Stimulated activated naive CD8-positive, alpha-beta T cell treated with anti-CD3 and anti-CD28 coated beads, Interleukin-15, Interleukin-2, amounts not matched to agents 100 ng/mL and 50 ng/mL, for 24 hours (primary cell): ENCODE data around the gene APLP1.

Experiments
- H3K27ac Mint-ChIP-seq: one replicate; pipeline ENCODE4 v1.8.0; 2021; ENCODE audit warnings: mild to moderate bottlenecking, mixed read lengths
- H3K27me3 Mint-ChIP-seq: one replicate; pipeline ENCODE4 v1.8.0; 2021; ENCODE audit warnings: mixed read lengths
- H3K36me3 Mint-ChIP-seq: one replicate; pipeline ENCODE4 v1.8.0; 2021; ENCODE audit warnings: low read depth, mixed read lengths
- H3K4me1 Mint-ChIP-seq: one replicate; pipeline ENCODE4 v1.8.0; 2021; ENCODE audit warnings: low read depth, mixed read lengths
- H3K4me3 Mint-ChIP-seq: one replicate; pipeline ENCODE4 v1.8.0; 2021; ENCODE audit warnings: mild to moderate bottlenecking, mixed read lengths
- H3K9me3 Mint-ChIP-seq: one replicate; pipeline ENCODE4 v1.8.0; 2021; ENCODE audit warnings: mixed read lengths

Gene APLP1

DNA sequence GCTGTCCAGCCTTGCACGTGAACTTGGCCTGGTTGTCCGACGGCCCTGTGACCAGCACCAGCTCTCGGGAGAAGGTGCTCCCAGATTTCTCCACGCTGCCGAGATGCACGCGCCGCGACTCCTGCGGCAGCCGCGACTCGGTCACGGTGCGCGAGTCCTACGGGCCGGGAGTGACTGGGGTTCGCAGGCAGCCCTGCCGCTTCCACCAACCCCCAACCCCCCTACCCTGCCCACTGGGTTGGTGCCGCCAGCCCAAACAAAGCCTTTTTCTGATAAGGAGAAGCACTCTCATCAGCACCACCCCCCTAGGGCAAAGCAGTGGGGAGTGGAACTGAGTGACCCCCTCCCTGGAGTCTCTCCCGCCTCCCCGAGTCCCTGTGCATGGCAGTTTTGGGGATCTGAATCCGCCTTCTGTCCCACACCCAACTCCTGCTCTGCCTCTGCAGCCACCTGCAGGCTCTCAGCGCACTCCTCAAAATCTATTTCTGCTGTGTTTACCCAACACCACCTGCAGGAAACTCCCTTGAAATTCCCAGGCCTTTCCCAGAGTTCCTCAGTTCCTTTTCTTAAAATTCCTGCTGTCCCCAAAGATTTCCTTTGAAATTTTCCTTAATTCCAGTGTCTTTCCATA is 22.2 kb upstream of the APLP1 start:
- Mint-ChIP-seq H3K27me3 (peaks cover 43% of the 10 kb centered on the region), H3K4me3 (peak overlapping the region; percentile 30), H3K36me3 (peaks cover 4% of the 10 kb centered on the region), H3K27ac (no peak overlapping the region), H3K4me1 (peaks cover 16% of the 10 kb centered on the region), H3K9me3 (no peaks in the 10 kb centered on the region)

- Mint-ChIP-seq H3K9me3 (no peaks in the 10 kb centered on the region), H3K27ac (no peak overlapping the region), H3K27me3 (peaks cover 42% of the 10 kb centered on the region), H3K4me3 (no peak overlapping the region), H3K4me1 (peaks cover 17% of the 10 kb centered on the region), H3K36me3 (peaks cover 4% of the 10 kb centered on the region)
These were observed 20.5 kb upstream of the APLP1 start for GRCh38 chr19:35847911-35848310.

- Mint-ChIP-seq H3K27me3 (peaks cover 42% of the 10 kb centered on the region), H3K36me3 (peaks cover 4% of the 10 kb centered on the region), H3K4me3 (no peak overlapping the region), H3K4me1 (peaks cover 23% of the 10 kb centered on the region), H3K9me3 (no peaks in the 10 kb centered on the region), H3K27ac (no peak overlapping the region)
These were observed 19.9 kb upstream of the APLP1 start for GRCh38 chr19:35848486-35848885.

GRCh38 chr19:35848919-35849505 is 19.4 kb upstream of the APLP1 start:
- peaks cover 23% of the 10 kb centered on the region for H3K4me1 Mint-ChIP-seq
- H3K27me3 Mint-ChIP-seq, result peaks cover 37% of the 10 kb centered on the region
- no peak overlapping the region for H3K4me3 Mint-ChIP-seq
- H3K9me3 Mint-ChIP-seq, result no peaks in the 10 kb centered on the region
- H3K27ac Mint-ChIP-seq, result no peak overlapping the region
- H3K36me3 Mint-ChIP-seq, result peaks cover 4% of the 10 kb centered on the region

GRCh38 chr19:35851213-35852028 is 17.0 kb upstream of the APLP1 start:
- Mint-ChIP-seq H3K4me3 (no peak overlapping the region), H3K4me1 (peaks cover 10% of the 10 kb centered on the region), H3K27me3 (peaks cover 31% of the 10 kb centered on the region), H3K9me3 (no peaks in the 10 kb centered on the region), H3K36me3 (no peaks in the 10 kb centered on the region), H3K27ac (no peak overlapping the region)

DNA sequence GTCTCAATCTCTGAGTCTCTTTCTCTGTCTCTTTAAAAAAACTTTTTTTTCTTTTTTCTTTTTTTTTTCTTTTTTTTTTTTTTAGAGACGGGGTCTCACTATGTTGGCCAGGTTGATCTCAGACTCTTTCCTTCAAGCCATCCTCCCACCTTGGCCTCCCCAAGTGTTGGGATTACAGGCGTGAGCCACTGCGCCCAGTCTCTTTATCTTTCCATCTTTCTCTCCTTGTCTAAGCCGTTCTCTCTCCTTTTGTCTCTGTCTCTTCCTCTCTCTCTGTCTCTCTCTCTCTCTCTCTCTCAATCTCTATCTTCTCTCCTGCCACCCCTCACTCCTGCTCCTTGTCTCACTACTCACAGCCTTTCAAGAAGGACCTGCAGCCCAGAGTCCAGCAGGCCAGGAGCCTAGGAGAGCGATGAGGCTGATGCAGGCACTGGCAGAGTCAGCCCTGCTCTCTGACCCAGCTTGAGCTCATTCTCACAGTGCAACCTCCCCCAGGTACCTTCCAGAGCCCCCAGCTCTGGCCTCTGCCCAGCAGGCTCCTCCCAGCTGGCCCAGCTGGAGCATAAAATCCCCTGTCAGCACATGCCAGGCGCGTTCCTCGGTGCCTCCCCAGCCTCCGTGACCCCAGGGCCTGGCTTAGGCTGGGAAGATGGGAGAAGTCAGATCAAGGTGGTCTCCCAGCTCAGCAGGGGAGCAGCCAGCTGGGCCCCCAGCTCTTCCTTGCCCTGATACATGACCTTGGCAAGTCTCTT is 16.2 kb upstream of the APLP1 start, which contains the start of gene NPHS1:
TSS of gene NPHS1 (minus strand) at position 476 of the 752 bp plus-strand sequence. CDS start 667 bp downstream, outside the sequence.
- peaks cover 30% of the 10 kb centered on the region for H3K27me3 Mint-ChIP-seq
- no peaks in the 10 kb centered on the region for H3K9me3 Mint-ChIP-seq
- H3K4me3 Mint-ChIP-seq, result no peak within 1 kb of the TSS
- H3K36me3 Mint-ChIP-seq, result no peaks in the 10 kb centered on the region
- H3K27ac Mint-ChIP-seq, result no peak within 1 kb of the TSS
- peaks cover 11% of the 10 kb centered on the region for H3K4me1 Mint-ChIP-seq

DNA sequence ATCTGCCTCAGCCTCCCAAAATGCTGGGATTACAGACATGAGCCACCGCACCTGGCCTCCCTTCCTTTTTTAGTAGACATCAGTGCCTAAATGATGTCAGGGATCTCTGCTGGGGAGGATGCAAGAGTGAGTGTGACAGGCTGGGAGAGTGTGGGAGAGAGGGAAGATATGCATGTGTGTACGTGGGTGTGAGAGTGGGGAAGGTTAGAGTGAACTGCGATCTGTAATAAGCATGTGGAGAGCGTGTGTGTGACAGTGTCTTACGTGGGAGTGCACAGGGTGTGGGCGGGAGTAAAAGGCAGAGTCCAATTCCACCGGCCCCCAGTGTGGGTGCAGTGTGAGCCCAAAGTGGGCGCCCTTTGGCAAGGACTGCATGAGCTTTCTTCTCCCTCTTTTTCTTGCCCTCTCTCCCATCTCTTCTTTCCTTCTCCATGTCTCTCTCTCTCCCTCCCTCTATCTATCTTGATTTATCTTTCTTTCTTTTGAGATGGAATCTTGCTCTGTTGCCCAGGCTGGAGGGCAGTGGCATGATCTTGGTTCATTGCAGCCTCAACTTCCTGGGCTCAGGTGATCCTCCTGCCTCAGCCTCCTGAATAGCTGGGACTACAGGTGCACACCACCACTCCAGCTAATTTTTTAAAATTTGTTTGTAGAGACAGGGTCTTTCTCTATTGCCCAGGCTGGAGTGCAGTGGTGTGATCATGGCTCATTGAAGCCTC is 15.2 kb upstream of the APLP1 start:
- peaks cover 17% of the 10 kb centered on the region for H3K4me1 Mint-ChIP-seq
- H3K27ac Mint-ChIP-seq, result no peak overlapping the region
- H3K27me3 Mint-ChIP-seq, result peaks cover 31% of the 10 kb centered on the region
- no peaks in the 10 kb centered on the region for H3K36me3 Mint-ChIP-seq
- H3K4me3 Mint-ChIP-seq, result no peak overlapping the region
- H3K9me3 Mint-ChIP-seq, result no peaks in the 10 kb centered on the region

- Mint-ChIP-seq H3K4me1 (peaks cover 17% of the 10 kb centered on the region), H3K9me3 (no peaks in the 10 kb centered on the region), H3K27me3 (peaks cover 60% of the 10 kb centered on the region), H3K36me3 (no peaks in the 10 kb centered on the region), H3K27ac (no peak within 1 kb of the TSS), H3K4me3 (peak within 1 kb of the TSS; percentile 75)
These were observed 11.7 kb upstream of the APLP1 start, which contains the start of gene KIRREL2 for GRCh38 chr19:35856546-35857149. KIRREL2 (plus strand) TSS chr19:35856911; CDS start chr19:35857120, 209 bp downstream.

- no peaks in the 10 kb centered on the region for H3K36me3 Mint-ChIP-seq
- H3K4me3 Mint-ChIP-seq, result no peak overlapping the region
- no peak overlapping the region for H3K27ac Mint-ChIP-seq
- H3K4me1 Mint-ChIP-seq, result peaks cover 12% of the 10 kb centered on the region
- H3K27me3 Mint-ChIP-seq, result peaks cover 62% of the 10 kb centered on the region
- H3K9me3 Mint-ChIP-seq, result no peaks in the 10 kb centered on the region
These were observed 10.1 kb upstream of the APLP1 start for GRCh38 chr19:35858311-35858710.

- no peaks in the 10 kb centered on the region for H3K36me3 Mint-ChIP-seq
- H3K27ac Mint-ChIP-seq, result no peak overlapping the region
- H3K4me3 Mint-ChIP-seq, result no peak overlapping the region
- H3K9me3 Mint-ChIP-seq, result no peaks in the 10 kb centered on the region
- H3K4me1 Mint-ChIP-seq, result peaks cover 10% of the 10 kb centered on the region
- peaks cover 61% of the 10 kb centered on the region for H3K27me3 Mint-ChIP-seq
These were observed 9.0 kb upstream of the APLP1 start for GRCh38 chr19:35859414-35859813.

DNA sequence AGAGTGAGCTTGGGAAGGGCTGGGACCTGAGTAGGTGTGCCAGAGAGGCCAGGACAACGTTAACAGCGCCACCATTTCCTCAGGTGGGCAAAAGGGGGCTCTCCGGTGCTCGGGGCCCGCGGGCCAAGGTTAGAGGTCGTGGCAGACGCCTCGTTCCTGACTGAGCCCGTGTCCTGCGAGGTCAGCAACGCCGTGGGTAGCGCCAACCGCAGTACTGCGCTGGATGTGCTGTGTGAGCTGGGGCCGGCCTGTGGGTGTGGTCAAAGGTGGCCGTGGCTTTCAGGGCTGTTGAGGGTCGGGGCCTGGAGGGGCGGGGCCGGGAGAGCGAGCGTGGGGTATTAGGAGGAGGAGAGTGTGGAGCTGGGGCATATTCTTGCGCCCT is 7.9 kb upstream of the APLP1 start:
- Mint-ChIP-seq H3K9me3 (no peaks in the 10 kb centered on the region), H3K27ac (no peak overlapping the region), H3K4me1 (peaks cover 10% of the 10 kb centered on the region), H3K27me3 (peaks cover 52% of the 10 kb centered on the region), H3K36me3 (no peaks in the 10 kb centered on the region), H3K4me3 (no peak overlapping the region)

DNA sequence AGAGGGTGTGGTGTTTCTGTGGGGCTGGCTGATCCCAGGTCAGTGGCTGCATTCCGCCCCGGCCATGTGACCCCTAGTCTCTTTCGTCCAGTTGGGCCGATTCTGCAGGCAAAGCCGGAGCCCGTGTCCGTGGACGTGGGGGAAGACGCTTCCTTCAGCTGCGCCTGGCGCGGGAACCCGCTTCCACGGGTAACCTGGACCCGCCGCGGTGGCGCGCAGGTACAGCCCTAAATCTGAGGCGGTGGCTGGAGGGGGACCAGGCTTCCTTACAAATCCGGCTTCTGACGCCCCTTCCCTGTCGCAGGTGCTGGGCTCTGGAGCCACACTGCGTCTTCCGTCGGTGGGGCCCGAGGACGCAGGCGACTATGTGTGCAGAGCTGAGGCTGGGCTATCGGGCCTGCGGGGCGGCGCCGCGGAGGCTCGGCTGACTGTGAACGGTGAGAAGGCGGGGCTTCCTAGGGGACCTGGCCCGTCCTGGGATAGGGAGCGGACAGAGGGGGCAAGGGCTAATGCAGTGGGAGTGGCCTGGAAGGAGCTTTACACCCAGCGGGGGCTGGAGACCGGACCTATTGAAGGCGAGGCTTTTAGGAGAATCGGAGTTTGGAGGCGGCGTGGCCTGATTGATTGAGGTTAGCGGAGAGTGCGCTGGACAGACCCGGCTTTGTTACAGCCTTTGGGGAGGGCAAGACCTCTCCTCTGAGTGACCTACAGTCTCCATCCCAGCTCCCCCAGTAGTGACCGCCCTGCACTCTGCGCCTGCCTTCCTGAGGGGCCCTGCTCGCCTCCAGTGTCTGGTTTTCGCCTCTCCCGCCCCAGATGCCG is 7.3 kb upstream of the APLP1 start:
- Mint-ChIP-seq H3K27ac (no peak overlapping the region), H3K4me3 (no peak overlapping the region)

GRCh38 chr19:35861640-35862160 is 6.7 kb upstream of the APLP1 start:
- H3K4me1 Mint-ChIP-seq, result peaks cover 10% of the 10 kb centered on the region
- H3K9me3 Mint-ChIP-seq, result no peaks in the 10 kb centered on the region
- H3K36me3 Mint-ChIP-seq, result no peaks in the 10 kb centered on the region
- H3K4me3 Mint-ChIP-seq, result no peak overlapping the region
- no peak overlapping the region for H3K27ac Mint-ChIP-seq
- peaks cover 58% of the 10 kb centered on the region for H3K27me3 Mint-ChIP-seq

More for the DNA sequence above, 7.3 kb upstream of the APLP1 start:
- peaks cover 10% of the 10 kb centered on the region for H3K4me1 Mint-ChIP-seq
- peaks cover 54% of the 10 kb centered on the region for H3K27me3 Mint-ChIP-seq
- no peaks in the 10 kb centered on the region for H3K9me3 Mint-ChIP-seq
- H3K36me3 Mint-ChIP-seq, result no peaks in the 10 kb centered on the region
